NCI-H748 (cell line): ENCODE data around the gene EIF4A3.

Experiments used
- DNase-seq: peaks from one replicate; lab custom pipeline; 2025; ENCODE audit not compliant: unreplicated experiment; lab: John Stamatoyannopoulos, UW

EIF4A3 gene

GRCh38 chr17:80147035-80147822 is at the start of gene EIF4A3:
Gene EIF4A3 (minus strand): TSS chr17:80147128. CDS start chr17:80146961, 167 bp downstream.
- peak; percentile 98 for DNase-seq

- no peak for DNase-seq
These were observed 49.7 kb upstream of the EIF4A3 start for GRCh38 chr17:80196652-80197051.

- no peak for DNase-seq
These were observed 49.0 kb upstream of the EIF4A3 start for GRCh38 chr17:80195671-80196529.

GRCh38 chr17:80195141-80195540 is 48.2 kb upstream of the EIF4A3 start:
- DNase-seq = no peak

DNA sequence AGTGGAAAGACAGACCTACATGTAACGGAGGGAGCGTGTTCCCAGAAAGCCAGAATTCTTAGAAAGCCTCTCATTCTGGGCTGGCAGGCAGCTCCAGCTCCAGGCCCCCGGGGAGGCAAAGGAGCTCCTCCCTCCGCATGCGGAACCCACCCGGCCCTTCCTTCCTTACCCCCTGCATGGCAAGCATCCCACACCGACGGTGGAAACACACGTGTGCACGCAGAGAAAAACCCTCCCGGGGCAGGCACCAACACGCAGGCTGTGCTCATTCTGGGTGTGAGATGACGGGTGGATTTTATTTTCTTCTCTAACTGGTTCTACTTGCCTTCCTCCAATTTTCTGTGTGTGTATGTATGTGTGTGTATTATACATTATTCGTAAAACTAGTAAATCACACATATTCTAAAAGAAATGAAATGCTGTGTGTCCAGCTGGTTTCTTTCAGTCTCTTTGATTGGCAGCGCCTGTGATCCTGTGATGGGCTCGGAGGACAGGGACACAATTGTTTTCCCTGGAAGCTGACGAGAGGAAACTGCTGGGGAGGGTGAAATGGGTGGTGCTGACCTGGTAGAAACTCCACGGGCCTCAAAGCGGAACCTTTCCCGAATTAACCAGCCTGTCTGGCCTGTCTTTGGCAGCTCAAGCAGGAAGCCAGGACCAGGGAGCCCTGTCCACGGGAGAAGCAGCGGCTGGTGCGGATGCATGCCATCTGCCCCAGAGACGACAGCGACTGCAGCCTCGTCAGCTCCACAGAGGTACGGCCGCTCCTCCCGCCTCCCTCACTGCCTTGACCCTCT is 45.1 kb upstream of the EIF4A3 start:
- no peak for DNase-seq

GRCh38 chr17:80191192-80191591 is 44.3 kb upstream of the EIF4A3 start:
- DNase-seq = no peak

DNA sequence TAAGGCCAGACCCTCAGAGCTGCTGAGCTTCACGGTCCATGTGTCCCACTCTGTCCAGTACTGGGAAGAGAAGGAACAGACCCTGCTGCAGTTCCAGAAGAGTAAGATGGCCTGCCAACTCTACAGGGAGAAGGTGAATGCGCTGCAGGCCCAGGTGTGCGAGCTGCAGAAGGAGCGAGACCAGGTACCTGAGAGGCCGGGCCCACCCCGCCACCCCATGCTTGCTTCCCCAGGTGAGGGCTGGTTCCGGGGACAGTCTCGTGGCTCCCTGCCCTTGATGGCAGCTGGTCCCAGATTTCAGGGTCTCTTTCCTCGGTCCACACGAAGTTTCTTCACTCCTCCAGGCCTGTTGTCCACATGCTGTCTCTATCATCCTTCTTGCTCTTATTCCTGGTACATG is 43.8 kb upstream of the EIF4A3 start:
- DNase-seq = no peak

DNA sequence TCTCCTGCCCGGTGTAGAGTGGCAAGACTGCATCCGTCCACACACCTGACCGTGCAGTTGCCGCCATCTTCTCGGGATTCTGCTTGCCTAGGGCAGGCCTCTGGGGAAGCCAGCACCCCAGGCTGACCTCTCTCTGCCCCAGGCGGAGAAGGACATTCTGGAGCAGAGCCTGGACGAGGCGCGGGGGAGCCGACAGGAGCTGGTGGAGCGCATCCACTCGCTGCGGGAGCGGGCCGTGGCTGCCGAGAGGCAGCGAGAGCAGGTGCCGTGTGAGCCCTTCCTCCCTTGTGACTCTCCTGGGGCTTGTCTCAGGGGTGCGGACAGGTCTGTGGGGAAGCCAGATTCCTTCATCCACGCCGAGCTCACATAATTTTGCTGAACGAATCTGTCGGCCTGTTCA is 42.7 kb upstream of the EIF4A3 start:
- DNase-seq = no peak

DNA sequence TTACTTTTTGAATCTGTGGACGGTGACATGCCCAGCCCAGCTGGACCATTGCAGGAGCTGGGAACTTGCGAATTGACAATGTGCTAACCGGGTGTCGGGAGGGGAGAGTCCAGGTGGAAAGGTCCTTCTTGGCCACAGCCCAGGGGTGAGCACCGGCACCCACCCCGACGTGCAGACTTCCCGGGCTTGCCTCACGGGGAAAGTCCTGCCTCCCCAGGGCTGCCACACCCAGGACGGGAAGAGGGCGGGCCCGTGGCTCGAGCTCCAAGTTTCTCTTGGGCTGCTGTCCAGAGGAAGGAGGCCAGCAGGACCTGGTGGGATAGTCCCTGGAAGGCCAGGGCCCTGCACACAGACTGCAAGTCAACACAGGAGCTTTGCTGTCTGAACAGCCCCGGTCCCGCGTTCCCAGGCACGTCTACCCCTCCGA is 40.6 kb upstream of the EIF4A3 start:
- DNase-seq = no peak

GRCh38 chr17:80187090-80187489 is 40.2 kb upstream of the EIF4A3 start:
- no peak for DNase-seq

- no peak for DNase-seq
These were observed 39.0 kb upstream of the EIF4A3 start for GRCh38 chr17:80185968-80186367.

DNA sequence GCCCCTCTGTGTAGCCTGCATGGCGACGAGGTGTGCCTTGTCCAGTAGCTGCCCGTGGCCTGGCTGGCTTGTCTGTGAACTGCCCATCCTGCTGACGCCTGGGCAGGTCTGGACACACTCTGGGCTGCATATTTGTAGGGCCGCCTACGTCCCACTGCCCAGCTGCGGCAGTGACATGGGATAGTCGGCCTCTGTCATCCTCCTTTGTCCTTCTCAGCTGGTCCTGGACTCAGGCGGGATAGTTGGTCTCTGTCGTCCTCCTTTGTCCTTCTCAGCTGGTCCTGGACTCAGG is 37.4 kb upstream of the EIF4A3 start:
- no peak for DNase-seq

DNA sequence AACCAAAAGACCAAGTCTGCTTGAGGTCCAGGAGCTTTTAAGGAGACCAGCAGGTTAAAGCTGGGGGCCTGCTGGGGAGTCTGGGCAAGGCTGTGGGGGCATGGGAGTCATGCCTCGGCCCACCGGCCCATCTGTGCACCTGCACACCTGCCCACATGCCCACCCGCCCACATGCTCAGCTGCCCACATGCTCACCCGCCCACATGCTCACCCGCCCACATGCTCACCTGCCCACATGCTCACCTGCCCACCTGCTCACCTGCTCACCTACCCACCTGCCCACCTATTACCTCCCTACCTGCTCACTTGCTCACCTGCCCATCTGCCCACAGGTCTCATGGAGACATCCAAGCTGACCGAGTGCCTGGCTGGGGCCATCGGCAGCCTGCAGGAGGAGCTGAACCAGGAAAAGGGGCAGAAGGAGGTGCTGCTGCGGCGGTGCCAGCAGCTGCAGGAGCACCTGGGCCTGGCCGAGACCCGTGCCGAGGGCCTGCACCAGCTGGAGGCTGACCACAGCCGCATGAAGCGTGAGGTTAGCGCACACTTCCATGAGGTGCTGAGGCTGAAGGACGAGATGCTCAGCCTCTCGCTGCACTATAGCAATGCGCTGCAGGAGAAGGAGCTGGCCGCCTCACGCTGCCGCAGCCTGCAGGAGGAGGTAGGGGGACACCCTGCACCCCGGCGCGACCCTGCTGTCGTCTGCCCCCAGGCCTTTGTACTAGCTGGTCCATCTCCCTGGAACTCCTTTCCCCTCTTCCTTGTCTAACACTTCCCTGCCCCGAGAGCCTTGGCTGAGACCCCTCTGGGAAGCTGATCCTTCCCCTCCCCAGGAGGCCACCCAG is 36.9 kb upstream of the EIF4A3 start:
- DNase-seq = no peak

DNA sequence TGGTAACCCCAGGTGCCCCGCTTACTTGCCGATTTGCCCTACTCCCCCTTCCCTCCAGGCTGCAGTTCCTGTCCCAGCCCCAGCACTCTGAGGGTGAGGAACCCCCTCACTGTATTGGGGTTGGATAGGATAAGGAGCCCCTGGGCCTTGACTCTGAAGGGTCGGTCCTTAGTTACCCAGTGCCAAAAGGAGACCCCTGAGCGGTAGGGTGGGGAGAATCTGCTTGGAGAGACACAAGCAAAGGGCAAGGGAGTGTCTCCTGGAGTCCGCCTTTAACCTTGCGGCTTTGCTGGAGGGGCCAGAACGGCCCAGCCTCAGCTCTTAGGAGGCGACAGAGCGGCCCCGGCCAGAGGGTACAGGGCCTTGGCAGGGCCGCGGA is 35.9 kb upstream of the EIF4A3 start:
- DNase-seq = no peak

- DNase-seq = no peak
These were observed 35.4 kb upstream of the EIF4A3 start for GRCh38 chr17:80182118-80182844.

GRCh38 chr17:80181431-80181830 is 34.5 kb upstream of the EIF4A3 start:
- no peak for DNase-seq

DNA sequence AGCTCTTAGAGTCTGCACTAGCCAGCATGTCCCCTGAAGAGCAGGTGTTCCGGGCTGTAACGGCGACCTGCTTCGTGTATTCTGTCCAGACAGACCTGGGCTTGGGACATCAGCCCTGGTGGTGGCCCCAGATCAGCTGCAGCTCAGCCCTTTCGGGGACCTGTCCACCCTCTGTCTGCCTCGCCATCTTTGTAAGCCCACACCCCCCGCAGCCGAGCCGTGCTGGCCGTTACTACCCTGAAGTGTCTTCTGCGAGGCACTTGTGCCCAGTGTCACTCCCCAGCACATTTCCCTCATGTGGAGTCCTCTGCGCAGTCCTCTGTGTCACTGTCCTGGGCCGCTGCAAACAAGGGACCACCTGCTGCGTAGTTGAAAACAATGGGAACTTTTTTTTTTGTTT is 33.3 kb upstream of the EIF4A3 start:
- no peak for DNase-seq

- no peak for DNase-seq
These were observed 31.2 kb upstream of the EIF4A3 start for GRCh38 chr17:80177986-80178595.

DNA sequence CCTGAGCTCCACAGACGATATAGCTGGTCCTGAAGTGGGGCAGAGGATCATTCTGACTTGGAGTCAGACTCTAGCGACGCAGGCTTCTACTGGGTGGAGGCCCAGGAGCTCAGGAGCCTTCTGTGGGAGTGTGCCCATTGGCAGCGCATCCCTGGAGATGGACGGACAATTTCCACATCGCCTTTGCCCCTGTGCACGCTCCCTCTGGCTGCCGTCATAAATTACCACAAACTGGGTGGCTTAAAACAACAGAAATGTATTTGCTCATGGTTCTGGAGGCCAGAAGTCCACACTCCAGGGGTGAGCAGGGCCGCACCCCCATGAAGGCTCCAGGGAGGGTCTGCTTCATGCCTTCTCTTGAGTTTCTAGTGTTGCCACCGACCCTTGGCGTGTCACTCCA is 29.8 kb upstream of the EIF4A3 start:
- DNase-seq = no peak

- no peak for DNase-seq
These were observed 27.0 kb upstream of the EIF4A3 start for GRCh38 chr17:80173916-80174315.
